ENCODE data around the gene CIC. TPM values are rescaled to one million over a fixed set of nuclear protein-coding genes. Genes with fewer than 3 reads are reported as not detected.

CIC gene
- total RNA-seq, 1 experiment from 2014 or later = 25.0 TPM

DNA sequence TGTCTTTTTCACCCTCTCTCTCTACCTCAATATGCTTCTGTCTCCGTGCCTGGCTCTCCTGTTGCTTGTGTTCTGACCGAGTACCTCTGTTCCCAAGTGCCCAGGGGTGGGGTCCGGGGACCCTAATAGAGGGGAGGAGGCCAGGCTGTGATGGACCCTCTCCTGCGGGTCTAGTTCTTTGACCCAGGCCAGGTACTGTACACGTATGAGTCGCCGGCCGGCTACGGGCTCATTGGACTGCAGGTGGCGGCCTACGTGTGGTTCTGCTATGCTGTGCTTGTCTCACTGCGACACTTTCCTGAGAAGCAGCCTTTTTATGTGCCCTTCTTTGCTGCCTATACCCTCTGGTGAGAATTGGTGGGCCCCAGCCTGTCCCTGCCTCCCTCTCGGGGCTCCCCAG is 48.5 kb downstream of the CIC start:
- Histone ChIP-seq H3K9me3 (ENCODE audit: low read length) (no peaks in the 10 kb centered on the region), H3K4me3 (ENCODE audit: low read length) (peak overlapping the region; percentile 67; the same call in 1 of the 2 replicates), H3K9ac (ENCODE audit: low read length) (peak overlapping the region; percentile 72), H3K9me2 (replicated peaks; ENCODE audit: insufficient read depth, low read length) (no peaks in the 10 kb centered on the region), H3K27me3 (ENCODE audit: low read length) (no peaks in the 10 kb centered on the region), H3K4me1 (ENCODE audit: low read length) (peaks cover 32% of the 10 kb centered on the region), H4K20me1 (ENCODE audit: insufficient read depth, low read depth, low read length) (no peaks in the 10 kb centered on the region), H3K27ac (ENCODE audit: low read length) (0 out of 2 replicates have a peak overlapping the region, but pooled peaks have one; percentile 49), H3K4me2 (ENCODE audit: low read depth, low read length, poor library complexity, severe bottlenecking) (peak overlapping the region; percentile 68), H3K36me3 (ENCODE audit: insufficient read depth, low read length) (no peaks in the 10 kb centered on the region), H3K79me2 (ENCODE audit: low read length) (no peaks in the 10 kb centered on the region), H2AFZ (ENCODE audit: low read length) (peak overlapping the region; percentile 93)
- peak; percentile 42 for DNase-seq

DNA sequence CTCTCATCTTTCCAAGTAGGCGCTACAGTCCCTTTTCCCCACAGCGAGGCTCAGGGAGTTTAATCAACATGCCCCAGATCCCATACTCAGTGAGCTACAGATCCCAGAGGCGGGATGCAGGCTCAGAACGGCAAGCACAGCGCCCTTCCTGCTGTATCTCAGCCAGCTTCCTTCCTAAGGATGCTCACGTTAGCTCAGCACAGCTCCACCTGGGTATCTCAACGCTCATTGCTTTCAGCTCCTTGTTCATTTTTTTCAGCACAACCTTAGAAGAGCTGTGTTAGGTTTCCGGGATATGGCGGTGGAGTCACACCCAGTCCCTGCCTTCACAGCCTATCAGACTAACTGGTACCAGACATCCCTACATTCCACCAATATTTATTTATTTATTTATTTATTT is 53.3 kb downstream of the CIC start:
- no peak overlapping the region for H3K9ac ChIP-seq (ENCODE audit: low read length)
- H3K9me2 ChIP-seq (replicated peaks; ENCODE audit: insufficient read depth, low read length) = no peaks in the 10 kb centered on the region
- no peaks in the 10 kb centered on the region for H4K20me1 ChIP-seq (ENCODE audit: insufficient read depth, low read depth, low read length)
- peak; percentile 38 for DNase-seq
- H3K4me1 ChIP-seq (ENCODE audit: low read length) = peaks cover 26% of the 10 kb centered on the region
- H3K9me3 ChIP-seq (ENCODE audit: low read length) = no peaks in the 10 kb centered on the region
- H3K27ac ChIP-seq (ENCODE audit: low read length) = no peak overlapping the region
- H3K4me3 ChIP-seq (ENCODE audit: low read length) = no peak overlapping the region
- no peak overlapping the region for H3K4me2 ChIP-seq (ENCODE audit: low read depth, low read length, poor library complexity, severe bottlenecking)
- no peaks in the 10 kb centered on the region for H3K36me3 ChIP-seq (ENCODE audit: insufficient read depth, low read length)
- peaks cover 18% of the 10 kb centered on the region for H3K79me2 ChIP-seq (ENCODE audit: low read length)
- no peak overlapping the region for H2AFZ ChIP-seq (ENCODE audit: low read length)
- no peaks in the 10 kb centered on the region for H3K27me3 ChIP-seq (ENCODE audit: low read length)

DNA sequence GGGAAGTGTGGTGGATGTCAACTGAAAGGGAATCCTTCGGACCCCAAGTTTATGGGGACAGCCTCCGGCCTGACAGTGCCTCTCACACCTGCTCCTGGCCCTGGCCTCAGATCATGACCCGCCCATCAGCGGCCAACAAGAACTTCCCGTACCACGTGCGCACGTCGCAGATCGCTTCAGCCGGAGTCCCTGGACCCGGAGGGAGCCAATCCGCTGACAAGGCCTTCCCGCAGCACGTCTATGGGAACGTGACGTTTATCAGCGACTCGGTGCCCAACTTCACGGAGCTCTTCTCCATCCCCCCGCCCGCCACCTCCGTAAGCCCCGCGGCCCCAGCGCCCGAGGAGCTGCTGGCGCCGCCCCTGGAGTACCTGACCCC is 54.4 kb downstream of the CIC start:
- Histone ChIP-seq H2AFZ (ENCODE audit: low read length) (no peak overlapping the region), H3K4me3 (ENCODE audit: low read length) (no peak overlapping the region), H4K20me1 (ENCODE audit: insufficient read depth, low read depth, low read length) (no peaks in the 10 kb centered on the region), H3K9me2 (replicated peaks; ENCODE audit: insufficient read depth, low read length) (no peaks in the 10 kb centered on the region), H3K4me1 (ENCODE audit: low read length) (peaks cover 33% of the 10 kb centered on the region), H3K4me2 (ENCODE audit: low read depth, low read length, poor library complexity, severe bottlenecking) (no peak overlapping the region), H3K27me3 (ENCODE audit: low read length) (no peaks in the 10 kb centered on the region), H3K36me3 (ENCODE audit: insufficient read depth, low read length) (no peaks in the 10 kb centered on the region), H3K9ac (ENCODE audit: low read length) (no peak overlapping the region), H3K27ac (ENCODE audit: low read length) (no peak overlapping the region), H3K9me3 (ENCODE audit: low read length) (no peaks in the 10 kb centered on the region), H3K79me2 (ENCODE audit: low read length) (peaks cover 29% of the 10 kb centered on the region)
- no peak for DNase-seq

DNA sequence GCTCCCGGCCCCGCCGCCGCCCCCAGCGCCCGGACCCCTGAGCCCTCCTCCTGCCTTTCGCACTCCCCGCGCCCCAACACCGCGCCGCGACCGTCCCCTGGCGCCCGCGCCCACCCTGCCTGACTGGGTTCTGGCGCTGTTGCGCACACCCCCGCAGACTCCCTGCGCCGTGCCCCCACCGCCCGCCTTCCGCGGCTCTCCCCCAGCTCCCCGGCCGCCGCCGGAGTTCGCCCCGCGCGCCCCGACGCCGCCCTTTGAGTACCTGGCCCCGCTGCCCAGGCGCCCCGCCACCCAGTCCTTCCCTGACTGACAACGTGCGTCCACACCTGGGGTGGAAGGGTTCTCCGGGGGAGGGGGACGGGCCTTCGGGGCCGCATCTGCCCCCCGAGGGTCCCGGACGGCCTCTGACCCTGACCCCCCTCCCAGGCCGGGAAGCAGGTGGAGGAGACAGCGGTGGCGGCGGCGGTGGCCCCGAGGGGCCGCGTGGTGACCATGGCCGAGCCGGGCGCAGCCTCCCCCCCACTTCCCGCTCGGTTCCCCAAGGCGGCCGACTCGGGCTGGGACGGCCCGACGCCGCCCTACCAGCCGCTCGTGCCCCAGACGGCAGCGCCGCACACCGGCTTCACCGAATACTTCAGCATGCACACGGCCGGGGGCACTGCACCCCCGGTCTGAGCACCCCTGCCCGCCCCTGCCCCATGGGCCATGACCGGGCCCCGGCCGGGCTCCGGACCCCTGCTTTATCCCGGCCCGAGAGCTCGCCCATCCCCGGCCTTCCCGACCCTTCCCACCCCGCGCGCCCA is 55.0 kb downstream of the CIC start:
- Histone ChIP-seq H3K27me3 (ENCODE audit: low read length) (no peaks in the 10 kb centered on the region), H3K9me3 (ENCODE audit: low read length) (no peaks in the 10 kb centered on the region), H3K4me1 (ENCODE audit: low read length) (peaks cover 36% of the 10 kb centered on the region), H3K27ac (ENCODE audit: low read length) (no peak overlapping the region), H2AFZ (ENCODE audit: low read length) (peak overlapping the region; percentile 45; the same call in 1 of the 2 replicates), H3K36me3 (ENCODE audit: insufficient read depth, low read length) (no peaks in the 10 kb centered on the region), H3K4me3 (ENCODE audit: low read length) (peak overlapping the region; percentile 65; the same call in 1 of the 2 replicates), H3K79me2 (ENCODE audit: low read length) (peaks cover 35% of the 10 kb centered on the region), H3K9ac (ENCODE audit: low read length) (peak overlapping the region; percentile 65), H3K9me2 (replicated peaks; ENCODE audit: insufficient read depth, low read length) (no peaks in the 10 kb centered on the region), H3K4me2 (ENCODE audit: low read depth, low read length, poor library complexity, severe bottlenecking) (peak overlapping the region; percentile 81), H4K20me1 (ENCODE audit: insufficient read depth, low read depth, low read length) (no peaks in the 10 kb centered on the region)
- peak; percentile 68 for DNase-seq

DNA sequence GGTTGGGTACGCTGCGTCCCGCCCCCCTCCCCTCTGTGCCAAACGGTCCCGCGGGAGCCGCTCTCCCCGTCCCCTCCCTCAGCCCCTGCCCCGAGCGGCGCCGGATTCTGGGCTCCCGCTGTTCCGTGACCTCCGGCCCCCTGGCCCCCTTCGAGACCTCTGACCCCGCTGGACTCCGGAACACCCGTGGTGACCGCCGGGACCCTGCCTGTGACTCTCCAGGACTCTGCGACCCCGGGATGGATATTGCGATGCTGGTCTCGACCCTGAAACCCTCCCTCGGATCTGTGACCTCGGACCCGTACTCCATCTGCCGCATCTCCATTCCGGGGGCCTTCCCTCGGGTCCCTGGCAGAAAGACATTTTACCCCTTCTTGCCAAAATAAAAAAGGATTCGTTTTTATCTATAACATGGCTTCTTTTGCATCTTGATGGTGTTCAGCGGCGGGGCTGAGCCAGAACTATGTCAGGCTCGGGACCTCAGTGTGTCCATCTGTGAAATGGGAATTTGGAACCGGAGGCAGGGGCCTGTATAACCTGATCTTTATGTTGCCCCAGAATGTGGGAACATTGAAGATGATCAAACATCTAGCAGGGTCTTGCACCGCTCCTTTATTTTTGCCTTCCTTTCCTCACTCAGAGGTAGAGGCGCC is 55.7 kb downstream of the CIC start:
- Histone ChIP-seq H3K9ac (ENCODE audit: low read length) (peak overlapping the region; percentile 65), H3K9me2 (replicated peaks; ENCODE audit: insufficient read depth, low read length) (no peaks in the 10 kb centered on the region), H3K36me3 (ENCODE audit: insufficient read depth, low read length) (no peaks in the 10 kb centered on the region), H2AFZ (ENCODE audit: low read length) (peak overlapping the region; percentile 83), H3K9me3 (ENCODE audit: low read length) (no peaks in the 10 kb centered on the region), H3K4me2 (ENCODE audit: low read depth, low read length, poor library complexity, severe bottlenecking) (peak overlapping the region; percentile 81), H4K20me1 (ENCODE audit: insufficient read depth, low read depth, low read length) (no peaks in the 10 kb centered on the region), H3K27me3 (ENCODE audit: low read length) (no peaks in the 10 kb centered on the region), H3K27ac (ENCODE audit: low read length) (peak overlapping the region; percentile 67), H3K79me2 (ENCODE audit: low read length) (peaks cover 42% of the 10 kb centered on the region), H3K4me1 (ENCODE audit: low read length) (peaks cover 36% of the 10 kb centered on the region), H3K4me3 (ENCODE audit: low read length) (peak overlapping the region; percentile 65)
- DNase-seq = no peak

DNA sequence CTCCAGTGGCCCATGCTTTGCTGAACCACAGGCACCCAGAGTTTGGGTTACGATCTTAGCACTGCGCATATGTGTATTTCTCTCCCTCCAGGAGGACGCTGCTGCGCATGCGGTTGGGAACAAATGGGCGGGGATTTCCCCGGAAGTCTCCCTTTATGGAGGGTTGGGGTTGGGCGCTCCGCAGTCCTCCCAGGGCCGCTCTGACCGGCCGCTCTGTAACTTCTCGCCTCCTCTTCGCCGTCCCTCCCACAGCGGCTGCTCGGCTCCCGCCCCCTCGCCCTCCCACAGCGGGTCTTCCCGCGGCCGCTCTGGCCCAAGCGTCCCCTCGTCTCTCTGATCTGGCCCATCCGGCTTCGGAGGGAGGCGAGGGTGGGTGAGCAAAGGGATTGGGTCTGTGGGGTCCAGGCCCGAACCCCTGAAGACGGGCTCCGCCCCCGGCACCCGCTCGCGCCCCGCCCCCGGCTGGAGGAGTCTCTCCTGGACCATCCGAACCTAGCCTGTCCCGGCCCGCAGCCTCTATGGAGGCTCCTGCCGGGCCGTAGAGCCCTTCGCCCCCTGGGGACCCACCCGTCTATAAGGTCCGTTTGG is 56.4 kb downstream of the CIC start, which contains the start of gene MEGF8:
Gene MEGF8, plus strand, starts transcription at position 328 of the 588 bp plus-strand sequence. CDS start 609 bp downstream, outside the sequence.
- H4K20me1 ChIP-seq (ENCODE audit: insufficient read depth, low read depth, low read length) = no peaks in the 10 kb centered on the region
- peak; percentile 100 for DNase-seq
- H3K79me2 ChIP-seq (ENCODE audit: low read length) = peaks cover 47% of the 10 kb centered on the region
- H3K4me2 ChIP-seq (ENCODE audit: low read depth, low read length, poor library complexity, severe bottlenecking) = peak within 1 kb of the TSS; percentile 82
- peak within 1 kb of the TSS; percentile 83 for H2AFZ ChIP-seq (ENCODE audit: low read length)
- no peaks in the 10 kb centered on the region for H3K9me3 ChIP-seq (ENCODE audit: low read length)
- peak within 1 kb of the TSS; percentile 93 for H3K9ac ChIP-seq (ENCODE audit: low read length)
- peaks cover 36% of the 10 kb centered on the region for H3K4me1 ChIP-seq (ENCODE audit: low read length)
- H3K9me2 ChIP-seq (replicated peaks; ENCODE audit: insufficient read depth, low read length) = no peaks in the 10 kb centered on the region
- H3K4me3 ChIP-seq (ENCODE audit: low read length) = peak within 1 kb of the TSS; percentile 88
- no peaks in the 10 kb centered on the region for H3K27me3 ChIP-seq (ENCODE audit: low read length)
- H3K27ac ChIP-seq (ENCODE audit: low read length) = peak within 1 kb of the TSS; percentile 67
- H3K36me3 ChIP-seq (ENCODE audit: insufficient read depth, low read length) = no peaks in the 10 kb centered on the region

DNA sequence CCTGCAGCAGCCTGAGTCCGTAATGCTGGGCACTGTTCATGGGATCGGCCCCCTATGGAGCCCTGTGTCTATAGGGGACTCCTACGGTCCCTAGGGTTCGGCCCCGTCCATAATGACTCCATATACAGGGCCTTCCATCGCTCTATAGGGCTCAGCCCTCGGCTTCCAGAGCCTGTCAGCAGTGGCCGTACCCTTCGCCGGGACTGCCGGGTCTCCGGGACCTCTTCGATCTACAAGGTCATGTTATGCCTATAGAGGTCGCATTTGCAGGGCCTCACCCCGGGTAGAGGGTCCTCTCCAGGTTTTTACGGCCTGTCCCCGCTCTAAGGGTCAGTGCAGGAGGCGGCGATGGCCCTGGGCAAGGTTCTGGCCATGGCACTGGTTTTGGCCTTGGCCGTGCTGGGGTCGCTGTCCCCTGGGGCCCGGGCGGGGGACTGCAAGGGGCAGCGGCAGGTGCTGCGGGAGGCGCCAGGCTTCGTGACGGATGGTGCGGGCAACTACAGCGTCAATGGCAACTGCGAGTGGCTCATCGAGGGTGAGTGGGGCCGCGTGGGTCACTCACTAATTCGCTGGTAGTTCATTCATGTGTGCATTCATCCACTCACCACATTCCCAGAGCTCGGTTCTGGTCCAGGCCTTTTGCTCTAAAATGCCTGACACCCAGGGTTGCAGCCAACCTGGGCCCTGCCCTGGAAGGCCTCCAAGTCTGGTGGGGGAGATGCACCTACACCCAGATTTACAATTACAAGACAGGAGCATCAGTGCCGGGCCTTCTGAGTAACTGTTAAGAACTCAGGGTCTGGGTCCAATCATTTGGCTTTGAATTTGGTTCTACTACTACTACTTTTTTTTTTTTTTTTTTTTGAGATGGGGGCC is 57.1 kb downstream of the CIC start:
- H3K36me3 ChIP-seq (ENCODE audit: insufficient read depth, low read length) = no peaks in the 10 kb centered on the region
- H4K20me1 ChIP-seq (ENCODE audit: insufficient read depth, low read depth, low read length) = no peaks in the 10 kb centered on the region
- DNase-seq = peak; percentile 72
- peak overlapping the region; percentile 88 for H3K4me3 ChIP-seq (ENCODE audit: low read length)
- 0 out of 2 replicates have a peak overlapping the region, but pooled peaks have one; percentile 22 for H2AFZ ChIP-seq (ENCODE audit: low read length)
- peak overlapping the region; percentile 82 for H3K4me2 ChIP-seq (ENCODE audit: low read depth, low read length, poor library complexity, severe bottlenecking)
- H3K9me2 ChIP-seq (replicated peaks; ENCODE audit: insufficient read depth, low read length) = no peaks in the 10 kb centered on the region
- peak overlapping the region; percentile 66 for H3K27ac ChIP-seq (ENCODE audit: low read length)
- H3K9ac ChIP-seq (ENCODE audit: low read length) = peak overlapping the region; percentile 93
- no peaks in the 10 kb centered on the region for H3K27me3 ChIP-seq (ENCODE audit: low read length)
- H3K4me1 ChIP-seq (ENCODE audit: low read length) = peaks cover 36% of the 10 kb centered on the region
- peaks cover 54% of the 10 kb centered on the region for H3K79me2 ChIP-seq (ENCODE audit: low read length)
- H3K9me3 ChIP-seq (ENCODE audit: low read length) = no peaks in the 10 kb centered on the region

All from Karpas-422 (cell line).